ENCODE results near the gene NLRC5.
"Not testable (repeated sequence)": the region's sequence is repeated elsewhere in the genome, so short reads cannot be mapped to it uniquely, and the experiment has no call there.

Gene NLRC5

DNA sequence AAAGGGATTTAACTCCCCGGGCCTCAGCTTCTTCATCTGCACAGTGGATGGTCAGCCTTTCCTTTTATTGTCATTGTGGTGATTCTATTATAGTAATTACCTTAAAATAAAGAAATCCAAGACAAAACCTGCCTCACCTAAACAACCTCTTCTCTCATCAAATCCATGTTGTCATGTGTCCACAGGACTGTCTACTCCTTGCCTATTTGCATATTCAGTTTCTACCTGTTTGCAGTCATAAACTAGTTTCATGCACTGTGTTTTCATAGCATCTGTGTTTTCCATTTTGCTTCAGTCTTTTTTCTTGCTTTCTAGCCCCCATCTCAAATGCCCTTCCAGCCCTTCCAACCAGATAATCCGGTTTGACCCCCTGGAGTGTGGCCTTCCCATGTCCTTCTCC, 58.7 kb downstream of the NLRC5 start:
- DNase-seq (ENCODE audit: low read depth in 2 of 2): no peak

- no peak for DNase-seq (ENCODE audit: low read depth in 2 of 2)
These were observed 60.3 kb downstream of the NLRC5 start for GRCh38 chr16:57049678-57050077.

GRCh38 chr16:57051696-57052228, 62.4 kb downstream of the NLRC5 start:
- DNase-seq (ENCODE audit: low read depth in 2 of 2): no peak

GRCh38 chr16:57053206-57053605, 63.8 kb downstream of the NLRC5 start:
- no peak for DNase-seq (ENCODE audit: low read depth in 2 of 2)

GRCh38 chr16:57054338-57054737, 65.0 kb downstream of the NLRC5 start:
- no peak for DNase-seq (ENCODE audit: low read depth in 2 of 2)

DNA sequence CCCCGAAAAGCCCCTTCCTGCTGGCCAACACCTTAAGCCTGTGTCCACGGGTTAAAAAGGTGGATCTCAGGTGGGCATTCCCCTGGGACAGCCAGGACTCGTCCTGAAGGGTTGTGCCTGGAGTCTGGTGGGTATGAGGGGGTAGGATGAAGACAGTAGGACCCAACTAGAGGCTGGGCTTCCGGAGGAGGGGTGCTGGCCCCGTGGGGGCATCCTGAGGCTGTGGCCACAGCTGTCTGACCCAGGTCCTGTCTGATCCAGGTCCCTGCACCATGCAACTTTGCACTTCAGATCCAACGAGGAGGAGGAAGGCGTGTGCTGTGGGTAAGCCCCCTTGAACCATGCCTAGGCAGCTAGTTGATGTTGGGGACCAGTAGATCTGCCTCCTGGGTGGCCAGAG, 65.4 kb downstream of the NLRC5 start:
- no peak for DNase-seq (ENCODE audit: low read depth in 2 of 2)

DNA sequence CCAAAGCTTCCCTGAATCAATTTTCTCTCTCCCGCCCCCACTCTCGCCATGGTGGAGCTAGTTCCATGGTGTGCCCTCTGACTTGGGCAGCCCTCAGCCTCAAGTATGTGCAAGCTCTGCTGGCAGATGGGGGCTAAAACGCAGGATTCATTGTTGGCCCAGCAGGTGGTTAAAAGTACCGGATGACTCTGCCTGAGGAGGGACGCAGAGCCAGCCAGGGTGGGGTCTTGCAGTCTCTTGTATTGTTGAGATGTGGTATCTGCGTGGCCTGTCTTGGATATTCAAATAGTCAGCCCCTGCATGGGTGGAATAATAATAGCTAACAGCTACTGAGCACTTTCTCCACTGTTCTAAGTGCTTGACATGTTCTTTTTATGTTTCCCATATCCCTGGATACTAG, 66.3 kb downstream of the NLRC5 start:
- DNase-seq (ENCODE audit: low read depth in 2 of 2): no peak

- DNase-seq (ENCODE audit: low read depth in 2 of 2): no peak
These were observed 69.0 kb downstream of the NLRC5 start for GRCh38 chr16:57058291-57058861.

DNA sequence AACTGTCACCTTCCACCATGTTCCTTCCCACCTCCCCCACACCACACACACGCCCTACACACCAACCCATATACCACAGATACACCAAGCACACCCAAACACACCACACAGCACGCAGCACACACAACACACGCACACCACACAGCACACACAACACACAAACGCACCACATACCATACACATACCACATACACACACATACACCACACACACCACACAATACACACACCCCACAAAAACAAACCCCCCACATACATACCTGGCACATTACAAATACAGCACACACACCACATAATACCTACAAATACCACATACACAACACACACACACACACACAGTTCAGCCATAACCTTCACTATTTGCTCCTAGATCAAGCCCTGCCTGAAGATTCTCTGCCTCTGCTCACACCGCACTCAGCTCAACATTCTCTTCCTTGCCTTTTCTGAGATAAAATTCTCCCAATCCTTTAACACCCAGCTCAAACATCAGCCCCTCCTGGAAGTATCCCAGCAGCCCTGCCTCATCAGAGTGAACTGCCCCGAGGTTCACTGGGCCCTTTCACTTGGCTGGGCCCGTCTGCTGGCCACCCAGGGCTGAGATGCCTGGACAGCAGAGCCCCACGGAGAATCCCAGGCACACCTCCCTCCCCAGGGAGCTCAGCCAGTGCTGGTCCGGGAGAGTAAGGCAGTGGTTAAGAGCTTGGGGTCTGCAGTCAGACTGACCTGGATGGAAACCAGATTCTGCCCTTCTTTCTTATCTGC, 71.1 kb downstream of the NLRC5 start:
- DNase-seq (ENCODE audit: low read depth in 2 of 2): no peak

- no peak for DNase-seq (ENCODE audit: low read depth in 2 of 2)
These were observed 71.9 kb downstream of the NLRC5 start for GRCh38 chr16:57061084-57061905.

GRCh38 chr16:57062329-57062728, 73.0 kb downstream of the NLRC5 start:
- no peak for DNase-seq (ENCODE audit: low read depth in 2 of 2)

DNA sequence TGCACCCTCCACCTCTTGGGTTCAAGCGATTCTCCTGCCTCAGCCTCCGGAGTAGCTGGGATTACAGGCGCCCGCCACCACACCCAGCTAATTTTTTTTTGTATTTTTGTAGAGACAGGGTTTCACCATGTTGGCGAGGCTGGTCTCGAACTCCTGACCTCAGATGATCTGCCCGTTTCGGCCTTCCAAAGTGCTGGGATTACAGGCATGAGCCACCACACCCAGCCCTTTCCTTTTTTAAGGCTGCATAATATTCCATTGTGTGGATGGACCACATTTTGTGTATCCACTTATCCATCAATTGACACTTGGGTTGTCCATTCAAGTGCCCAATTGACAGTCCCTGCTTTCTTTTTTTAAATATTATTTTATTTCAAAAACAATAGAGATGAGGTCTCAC, 73.8 kb downstream of the NLRC5 start:
- not testable (repeated sequence) for DNase-seq (ENCODE audit: low read depth in 2 of 2)

GRCh38 chr16:57064995-57065394, 75.6 kb downstream of the NLRC5 start:
- no peak for DNase-seq (ENCODE audit: low read depth in 2 of 2)

DNA sequence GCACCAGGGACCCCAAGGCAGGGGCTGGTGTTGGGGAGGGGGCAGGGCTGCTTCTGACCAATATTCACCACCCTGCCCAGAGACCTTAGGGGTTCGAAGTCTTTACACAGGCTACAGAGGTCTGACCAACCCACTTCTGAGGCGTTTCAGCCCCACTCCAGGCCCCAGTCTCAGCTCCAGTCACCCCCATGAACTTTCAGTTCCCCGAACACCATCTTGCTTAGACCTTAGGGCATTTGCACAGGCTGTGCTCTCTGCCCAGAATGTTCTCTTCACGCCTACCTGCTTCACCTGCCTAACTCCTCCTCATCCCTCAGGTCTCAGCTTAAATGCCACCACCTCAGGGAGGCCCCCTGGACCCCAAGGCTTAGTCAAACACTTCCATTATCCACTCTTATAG, 77.3 kb downstream of the NLRC5 start:
- no peak for DNase-seq (ENCODE audit: low read depth in 2 of 2)

- DNase-seq (ENCODE audit: low read depth in 2 of 2): no peak
These were observed 78.0 kb downstream of the NLRC5 start for GRCh38 chr16:57067347-57067746.

DNA sequence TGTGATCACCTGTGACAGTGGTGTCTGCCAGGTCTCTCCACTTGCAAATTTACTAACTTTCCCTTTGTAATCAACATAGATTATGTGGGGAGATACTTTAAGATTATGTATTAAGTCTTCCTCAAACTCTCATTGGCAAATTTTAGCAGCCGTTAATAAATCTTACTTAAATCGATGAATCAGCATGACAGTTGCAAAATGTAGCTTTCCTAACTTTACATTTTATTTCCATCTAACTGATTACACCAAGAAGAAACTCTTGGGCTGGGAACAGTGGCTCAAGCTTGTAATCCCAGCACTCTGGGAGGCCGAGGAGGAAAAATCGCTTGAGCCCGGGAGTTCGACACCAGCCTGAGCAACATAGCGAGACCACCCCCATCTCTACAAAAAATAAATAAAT, 79.7 kb downstream of the NLRC5 start:
- no peak for DNase-seq (ENCODE audit: low read depth in 2 of 2)

DNA sequence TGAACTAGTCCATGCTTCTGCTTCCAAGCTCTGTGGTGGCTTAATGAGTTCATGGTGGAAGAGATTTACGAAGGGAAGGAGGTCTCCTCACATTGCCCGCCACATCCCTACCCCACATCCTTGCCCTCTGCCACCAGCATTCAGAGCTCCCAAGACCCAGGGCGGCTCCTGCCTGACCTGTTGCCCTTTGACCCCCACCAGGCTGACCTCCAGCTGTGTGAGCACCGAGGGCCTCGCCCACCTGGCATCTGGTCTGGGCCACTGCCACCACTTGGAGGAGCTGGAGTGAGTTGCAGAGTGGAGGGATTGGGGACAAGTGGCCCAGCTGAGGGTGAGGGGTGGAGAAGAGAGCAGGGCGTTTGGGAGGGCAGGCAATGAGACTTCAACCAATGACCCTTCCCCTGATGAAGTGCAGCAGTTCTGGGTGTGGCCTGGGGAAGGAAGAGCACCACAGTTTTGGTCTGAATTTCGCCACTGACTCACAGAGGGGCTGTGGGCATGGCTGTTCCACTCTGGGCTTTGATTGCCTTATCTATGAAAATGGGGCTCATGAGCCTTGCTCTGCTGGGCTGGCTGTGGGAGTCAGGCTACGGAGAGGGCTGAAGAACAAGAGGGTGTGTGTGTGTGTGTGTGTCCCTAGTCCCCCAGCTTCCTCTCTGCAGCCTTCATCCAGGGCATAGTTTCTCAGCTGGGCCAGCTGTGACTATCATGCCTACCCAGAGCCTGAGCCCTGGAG, 80.4 kb downstream of the NLRC5 start:
- no peak for DNase-seq (ENCODE audit: low read depth in 2 of 2)

DNA sequence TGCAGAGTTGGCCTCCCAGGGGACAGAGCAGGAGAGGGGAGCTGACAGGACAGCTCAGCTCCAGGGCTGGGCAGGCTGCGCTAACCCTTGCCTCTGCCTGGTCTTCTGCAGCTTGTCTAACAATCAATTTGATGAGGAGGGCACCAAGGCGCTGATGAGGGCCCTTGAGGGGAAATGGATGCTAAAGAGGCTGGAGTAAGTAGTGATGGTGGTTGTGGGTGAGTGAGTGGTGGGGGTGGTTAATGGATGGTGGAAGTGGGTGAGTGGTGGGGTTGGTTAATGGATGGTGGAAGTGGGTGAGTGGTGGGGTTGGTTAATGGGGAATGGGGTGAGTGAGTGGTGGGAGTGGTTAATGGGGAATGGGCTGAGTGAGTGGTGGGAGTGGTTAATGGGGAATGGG, 81.1 kb downstream of the NLRC5 start:
- DNase-seq (ENCODE audit: low read depth in 2 of 2): no peak

- not testable (repeated sequence) for DNase-seq (ENCODE audit: low read depth in 2 of 2)
These were observed 81.8 kb downstream of the NLRC5 start for GRCh38 chr16:57071081-57071732.

- no peak for DNase-seq (ENCODE audit: low read depth in 2 of 2)
These were observed 82.7 kb downstream of the NLRC5 start for GRCh38 chr16:57071831-57072582.
